ENCODE data around the gene TMEM200A.

Gene TMEM200A

GRCh38 chr6:130379223-130379622 lies 13.4 kb downstream of the TMEM200A start:
- DNase-seq, result no peak

- DNase-seq, result no peak
Measured at GRCh38 chr6:130381012-130381411, 15.2 kb downstream of the TMEM200A start.

- no peak for DNase-seq
Measured at GRCh38 chr6:130381459-130382380, 15.9 kb downstream of the TMEM200A start.

DNA sequence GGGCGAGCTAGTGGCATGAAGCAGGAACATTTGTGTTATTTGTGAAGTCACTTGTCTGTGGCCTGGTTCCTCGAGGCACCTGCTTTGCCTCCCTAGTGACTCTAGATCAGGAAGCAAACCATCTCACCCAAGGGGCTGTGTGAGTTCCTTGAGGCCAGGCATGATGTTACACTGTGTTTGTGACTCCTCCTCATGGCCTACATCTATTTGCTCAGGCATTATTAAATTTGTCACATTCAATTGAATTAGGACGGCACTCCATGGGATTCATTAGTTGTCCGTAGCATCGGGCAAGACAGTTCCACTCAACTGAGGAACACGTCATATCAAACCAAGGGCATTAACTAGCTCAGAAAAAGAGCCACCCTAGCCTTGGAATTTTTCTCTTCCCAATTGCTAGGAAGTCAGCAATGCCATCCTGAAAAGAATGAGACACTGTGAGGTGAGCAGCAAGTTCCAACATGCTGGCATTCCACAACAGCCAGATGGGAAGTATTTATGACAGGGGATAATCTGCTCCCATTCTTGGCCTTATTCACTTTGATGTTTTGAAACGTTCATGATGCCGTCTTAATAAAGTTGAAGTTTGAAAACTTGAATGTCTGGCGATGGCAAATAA lies 17.2 kb downstream of the TMEM200A start:
- DNase-seq, result no peak

DNA sequence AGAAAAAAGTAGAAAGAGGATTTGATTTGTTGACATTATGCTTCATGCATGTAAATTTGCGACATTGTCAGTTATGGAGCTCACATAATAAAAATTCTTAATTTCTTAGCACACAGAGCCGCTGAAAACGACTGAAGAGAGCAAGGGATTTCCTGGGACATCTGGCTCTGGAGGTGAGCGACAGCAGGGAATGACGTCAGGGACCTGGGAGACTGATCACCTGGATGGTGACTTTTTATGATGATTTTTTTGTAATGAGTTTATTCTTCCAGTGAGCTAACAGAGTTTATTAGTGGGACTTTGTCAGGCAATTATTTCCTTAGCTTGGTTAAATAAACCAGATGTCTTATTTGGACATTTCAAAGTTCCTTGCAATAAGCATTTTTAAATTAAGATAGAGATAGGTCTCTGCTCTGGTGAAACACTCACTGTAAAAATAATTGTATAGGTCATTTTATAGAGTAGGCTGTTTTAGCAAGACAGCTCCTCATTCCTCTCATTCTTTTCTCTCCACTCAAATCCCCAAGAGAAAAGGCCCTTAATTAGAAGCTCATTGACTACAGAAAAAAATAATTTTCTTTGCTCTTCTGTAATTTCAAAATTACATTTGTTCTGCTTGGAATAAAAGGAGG lies 19.4 kb downstream of the TMEM200A start:
- no peak for DNase-seq

GRCh38 chr6:130389142-130389541 lies 23.3 kb downstream of the TMEM200A start:
- no peak for DNase-seq

DNA sequence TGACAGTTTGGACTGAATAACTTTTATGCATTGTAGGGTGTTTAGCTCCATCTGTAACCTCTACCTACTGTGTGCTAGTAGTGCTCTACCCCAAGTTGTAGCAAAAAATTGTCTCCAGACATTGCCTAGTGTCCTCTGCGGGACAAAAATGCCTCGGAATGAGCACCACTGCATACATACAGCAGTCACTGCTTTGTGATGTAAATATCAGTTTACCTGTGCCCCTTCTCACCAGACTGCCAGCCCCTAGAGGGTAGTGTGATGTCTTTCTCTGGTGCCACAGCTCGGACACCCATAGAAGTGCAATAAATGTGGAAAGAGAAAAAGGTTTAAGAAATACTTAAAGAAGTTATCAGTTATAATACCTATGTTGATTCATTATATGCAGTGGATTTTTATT lies 25.1 kb downstream of the TMEM200A start:
- DNase-seq, result no peak

- no peak for DNase-seq
Measured at GRCh38 chr6:130393306-130393705, 27.5 kb downstream of the TMEM200A start.

DNA sequence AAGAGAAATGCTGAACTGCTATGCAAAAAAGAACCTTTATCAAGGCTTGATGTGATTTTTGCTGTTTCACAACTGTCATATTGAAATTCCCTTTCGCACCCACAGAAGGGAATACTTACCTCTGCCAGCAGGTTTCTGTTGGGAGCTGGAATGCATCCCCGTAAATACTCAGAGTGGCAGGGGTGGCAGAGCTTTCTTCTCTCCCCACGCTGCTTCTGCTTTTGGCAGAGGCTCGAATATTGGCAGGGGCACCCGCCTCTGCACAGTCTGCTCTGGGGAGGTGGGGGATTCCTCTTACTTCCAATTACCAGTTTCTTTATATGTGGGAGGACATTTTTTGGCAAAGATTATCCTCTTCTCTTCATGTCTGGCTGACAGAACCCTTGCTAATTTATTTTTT lies 28.4 kb downstream of the TMEM200A start:
- no peak for DNase-seq

GRCh38 chr6:130395164-130395563 lies 29.3 kb downstream of the TMEM200A start:
- no peak for DNase-seq

- DNase-seq, result no peak
Measured at GRCh38 chr6:130396722-130397121, 30.9 kb downstream of the TMEM200A start.

GRCh38 chr6:130405549-130405948 lies 39.7 kb downstream of the TMEM200A start:
- DNase-seq, result no peak

DNA sequence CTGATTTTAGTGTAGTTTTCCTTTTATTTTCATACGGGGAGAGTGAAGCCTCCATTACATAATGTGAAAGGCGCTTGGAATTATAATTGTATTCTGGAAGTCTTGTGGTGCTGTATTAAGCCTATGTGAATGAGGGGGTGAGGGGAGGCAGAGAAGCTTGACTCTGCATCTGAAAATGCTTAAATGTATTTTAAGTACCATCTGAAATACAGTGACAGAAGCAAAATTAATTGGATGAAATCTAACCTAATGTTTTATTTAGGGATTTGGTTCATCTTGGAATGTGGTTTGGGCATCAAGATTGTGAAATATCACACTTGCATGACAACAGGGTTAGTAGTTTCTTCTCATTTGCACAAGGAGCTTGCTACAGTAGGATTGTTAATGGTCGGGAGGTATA lies 41.2 kb downstream of the TMEM200A start:
- no peak for DNase-seq

DNA sequence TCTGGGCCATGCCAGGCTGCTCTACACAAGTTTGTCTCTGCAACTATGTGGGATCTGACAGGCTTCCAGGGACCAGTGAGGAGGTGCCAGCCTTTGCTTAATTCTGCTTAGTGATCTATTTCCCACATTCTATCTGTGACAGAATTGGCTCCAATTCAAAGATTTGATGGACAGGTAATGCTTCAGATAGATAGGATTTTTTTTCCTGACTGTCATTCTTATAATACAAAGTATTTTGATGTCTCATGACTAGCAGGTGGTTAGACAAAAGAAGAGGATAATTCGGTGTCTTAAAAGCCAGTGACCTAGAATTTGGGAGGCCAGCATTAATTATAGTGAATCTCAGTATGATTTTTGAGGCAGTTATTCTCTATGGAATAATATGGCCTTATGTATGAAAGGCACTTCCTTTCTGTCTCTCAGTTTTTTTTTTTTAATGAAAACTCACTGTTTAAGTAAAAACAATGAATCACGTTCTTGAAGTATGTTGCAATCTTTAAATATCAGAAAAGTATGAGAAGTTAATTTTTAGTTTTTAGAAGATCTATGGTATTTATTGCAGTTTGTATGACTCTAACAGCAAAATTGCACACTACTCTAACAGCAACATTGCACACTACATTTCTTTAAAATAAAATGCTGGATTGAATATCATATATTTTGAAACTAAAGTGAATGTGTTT lies 43.7 kb downstream of the TMEM200A start:
- no peak for DNase-seq

GRCh38 chr6:130411481-130411880 lies 45.7 kb downstream of the TMEM200A start:
- no peak for DNase-seq

- DNase-seq, result no peak
Measured at GRCh38 chr6:130412556-130413290, 46.9 kb downstream of the TMEM200A start.

- DNase-seq, result no peak
Measured at GRCh38 chr6:130417951-130418350, 52.1 kb downstream of the TMEM200A start.

DNA sequence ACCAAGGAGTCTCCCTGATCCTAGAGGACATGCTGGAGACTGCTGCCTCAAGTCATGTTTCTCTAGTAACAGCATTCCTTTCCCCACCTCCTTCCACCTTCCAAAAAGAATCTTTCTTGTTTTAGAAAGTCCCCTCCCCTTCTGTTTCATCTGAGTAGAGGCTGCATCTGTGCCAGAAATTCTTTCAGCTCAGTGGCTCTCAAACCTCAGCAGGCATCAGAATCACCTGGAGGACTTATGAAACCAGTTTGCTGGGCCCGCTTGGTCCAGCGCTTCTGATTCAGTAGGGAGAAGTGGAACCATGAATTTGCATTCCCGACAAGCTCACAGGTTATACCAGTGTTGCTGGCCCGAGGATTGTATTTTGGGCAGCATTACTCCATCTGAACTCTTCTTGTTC lies 55.1 kb downstream of the TMEM200A start:
- no peak for DNase-seq

DNA sequence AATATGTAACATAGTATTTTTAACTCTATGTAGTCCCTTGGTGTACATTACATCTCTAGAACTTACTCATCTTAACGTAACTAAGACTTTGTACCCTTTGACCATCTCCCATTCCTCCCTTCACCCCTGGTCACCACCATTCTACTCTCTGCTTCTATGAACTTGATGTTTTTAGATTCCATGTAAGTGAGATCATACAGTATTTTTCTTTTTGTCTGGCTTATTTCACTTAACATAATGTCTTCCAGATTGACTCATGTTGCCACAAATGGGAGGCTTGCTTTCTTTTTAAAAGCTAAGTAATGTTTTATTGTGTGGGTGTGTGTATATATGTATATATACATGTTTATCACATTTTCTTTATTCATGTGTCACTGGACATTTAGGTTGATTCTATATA lies 55.8 kb downstream of the TMEM200A start:
- no peak for DNase-seq

- DNase-seq, result no peak
Measured at GRCh38 chr6:130423044-130423443, 57.2 kb downstream of the TMEM200A start.

GRCh38 chr6:130424710-130425109 lies 58.9 kb downstream of the TMEM200A start:
- no peak for DNase-seq

- no peak for DNase-seq
Measured at GRCh38 chr6:130425537-130425936, 59.7 kb downstream of the TMEM200A start.

All from NCI-H187 treated with DMSO at 0.1 percent for 48 hours (cell line).